ENCODE results near the gene MGAT3.

DNA sequence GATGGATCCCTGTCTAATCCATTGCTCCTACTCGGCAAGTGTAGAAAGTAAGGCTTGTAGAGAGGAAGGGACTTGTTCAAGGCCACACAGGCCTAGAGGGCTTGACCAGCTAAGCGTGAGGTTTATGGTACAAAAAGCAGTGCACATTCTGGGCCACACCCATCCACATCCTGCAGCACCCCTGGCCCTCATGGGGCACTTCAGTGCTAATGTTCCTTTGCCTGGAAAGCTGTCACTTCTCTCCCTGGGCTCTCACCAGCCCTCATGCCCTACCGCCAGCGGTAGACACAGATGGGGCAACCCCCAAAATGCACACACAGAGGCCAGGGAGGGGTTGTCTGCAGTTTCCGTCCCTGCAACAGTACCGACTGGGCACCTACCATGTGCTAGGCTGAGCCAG lies 7.1 kb upstream of the MGAT3 start:
- no peak for TF ChIP-seq EZH2phosphoT487 (IDR thresholded peaks at IDR 0.05; ENCODE audit: borderline replicate concordance)
- no peak for TF ChIP-seq EZH2 (IDR thresholded peaks at IDR 0.05)

Data from HCT116 (cell line).